Measurements from ENCODE around the gene MAMLD1. TPM values are rescaled to one million over a fixed set of nuclear protein-coding genes. Genes with fewer than 3 reads are reported as not detected.
A peak's percentile ranks its signal among the peaks of the same experiment; 100 is the strongest.

Gene MAMLD1
- total and polyA plus RNA-seq, 5 donors from 2014 or later: 0.14 to 1.7 (median 0.45) TPM

DNA sequence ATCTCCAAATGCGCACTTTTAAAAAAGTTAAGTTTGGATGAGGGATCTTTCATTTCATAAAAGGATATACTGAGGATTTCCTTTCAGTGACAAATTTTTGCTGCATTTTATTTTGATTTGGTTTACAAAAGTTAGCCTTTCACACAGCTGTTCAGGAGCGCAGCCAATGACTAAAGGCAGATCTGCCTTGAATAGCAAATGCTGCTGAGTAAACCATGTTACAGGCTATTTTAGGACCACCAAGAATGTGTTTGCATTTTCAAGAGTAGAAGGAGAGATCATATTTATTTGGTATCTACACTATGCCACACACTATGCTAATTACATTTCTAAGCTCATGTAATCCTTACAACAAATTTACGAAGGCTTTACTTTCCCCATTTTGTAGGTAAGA, 92.1 kb downstream of the MAMLD1 start:
- no peaks in the 10 kb centered on the region for H3K36me3 Mint-ChIP-seq
- Histone ChIP-seq H3K9me3 (ENCODE audit: control insufficient read depth in 2 of 2, low read length in 2 of 2) (no peaks in the 10 kb centered on the region), H3K27me3 (ENCODE audit: control insufficient read depth, insufficient read depth, low read length) (no peaks in the 10 kb centered on the region), H3K4me1 (ENCODE audit: control insufficient read depth, insufficient read depth, low read length, poor library complexity, severe bottlenecking) (peaks cover 10% of the 10 kb centered on the region), H3K36me3 (ENCODE audit: control insufficient read depth, insufficient read depth, low read length) (no peaks in the 10 kb centered on the region), H3K4me3 (ENCODE audit: low read depth, low read length) (no peak overlapping the region), H3K27ac (ENCODE audit: insufficient read depth, low read length, poor library complexity, severe bottlenecking) (no peak overlapping the region)
- peaks cover 0 to 26% (median 16%) of the 10 kb centered on the region in 4 donors for H3K4me1 Mint-ChIP-seq
- DNase-seq (no peak), ATAC-seq (ENCODE audit: low read depth in 2 of 2) (no peak)
- H3K27ac Mint-ChIP-seq: no peak overlapping the region
- no peaks in the 10 kb centered on the region for H3K9me3 Mint-ChIP-seq
- H3K27me3 Mint-ChIP-seq: no peaks in the 10 kb centered on the region
- no peak overlapping the region for H3K4me3 Mint-ChIP-seq

DNA sequence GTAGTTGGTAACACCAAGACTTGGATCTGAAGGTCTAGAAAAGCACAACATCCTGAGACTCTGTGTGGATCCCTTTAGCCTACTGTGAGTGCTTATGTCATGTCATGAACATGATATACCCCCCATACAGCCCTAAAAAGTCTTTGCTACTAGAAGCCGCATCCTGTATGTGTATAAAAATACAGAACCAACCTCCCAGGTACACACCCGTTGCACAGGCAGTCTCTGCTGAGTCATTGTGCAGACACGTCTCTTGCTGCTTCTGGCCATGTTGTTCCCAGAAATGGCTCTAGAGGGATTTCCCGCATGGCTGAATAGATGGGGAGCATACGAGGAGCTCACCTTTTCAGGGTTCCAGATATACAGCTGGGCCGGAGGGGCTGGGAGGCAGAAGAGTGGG, 93.3 kb downstream of the MAMLD1 start:
- Histone ChIP-seq H3K27me3 (ENCODE audit: control insufficient read depth, insufficient read depth, low read length) (no peaks in the 10 kb centered on the region), H3K4me3 (ENCODE audit: low read depth, low read length) (no peak overlapping the region), H3K27ac (ENCODE audit: insufficient read depth, low read length, poor library complexity, severe bottlenecking) (no peak overlapping the region), H3K4me1 (ENCODE audit: control insufficient read depth, insufficient read depth, low read length, poor library complexity, severe bottlenecking) (peaks cover 10% of the 10 kb centered on the region), H3K36me3 (ENCODE audit: control insufficient read depth, insufficient read depth, low read length) (no peaks in the 10 kb centered on the region), H3K9me3 (ENCODE audit: control insufficient read depth in 2 of 2, low read length in 2 of 2) (no peaks in the 10 kb centered on the region)
- no peak overlapping the region for H3K4me3 Mint-ChIP-seq
- no peak overlapping the region for H3K27ac Mint-ChIP-seq
- ATAC-seq (ENCODE audit: low read depth in 2 of 2): no peak
- DNase-seq: peak in 1 of 3 donors; percentile 61
- no peaks in the 10 kb centered on the region for H3K36me3 Mint-ChIP-seq
- no peaks in the 10 kb centered on the region for H3K9me3 Mint-ChIP-seq
- no peaks in the 10 kb centered on the region for H3K27me3 Mint-ChIP-seq
- H3K4me1 Mint-ChIP-seq: peaks cover 0 to 19% (median 15%) of the 10 kb centered on the region in 4 donors

DNA sequence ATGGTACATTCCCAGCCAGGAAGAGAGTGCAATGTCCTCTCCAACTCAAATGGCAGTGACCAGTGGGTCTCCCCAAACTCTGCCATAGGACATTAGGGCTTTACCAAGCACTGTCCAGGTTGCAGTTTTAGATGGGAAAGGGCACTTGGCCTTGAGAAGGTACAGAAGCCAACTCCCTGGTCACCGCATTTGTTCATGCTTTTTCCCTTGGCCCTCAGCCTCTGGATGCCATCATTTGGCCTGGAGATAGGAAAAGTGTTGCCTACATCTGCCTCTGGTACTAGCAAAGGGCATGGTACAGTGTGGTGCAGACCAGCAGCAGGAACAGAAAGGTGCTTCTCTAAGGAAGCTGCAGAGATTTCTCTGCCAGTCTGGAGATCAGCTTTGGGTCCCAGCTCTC, 93.8 kb downstream of the MAMLD1 start:
- Mint-ChIP-seq H3K4me3 (no peak overlapping the region), H3K27ac (no peak overlapping the region), H3K4me1 (peaks cover 0 to 15% (median 12%) of the 10 kb centered on the region in 4 donors), H3K36me3 (no peaks in the 10 kb centered on the region), H3K9me3 (no peaks in the 10 kb centered on the region), H3K27me3 (no peaks in the 10 kb centered on the region)
- Histone ChIP-seq H3K4me3 (ENCODE audit: low read depth, low read length) (no peak overlapping the region), H3K36me3 (ENCODE audit: control insufficient read depth, insufficient read depth, low read length) (no peaks in the 10 kb centered on the region), H3K4me1 (ENCODE audit: control insufficient read depth, insufficient read depth, low read length, poor library complexity, severe bottlenecking) (peaks cover 10% of the 10 kb centered on the region), H3K27me3 (ENCODE audit: control insufficient read depth, insufficient read depth, low read length) (no peaks in the 10 kb centered on the region), H3K27ac (ENCODE audit: insufficient read depth, low read length, poor library complexity, severe bottlenecking) (no peak overlapping the region), H3K9me3 (ENCODE audit: control insufficient read depth in 2 of 2, low read length in 2 of 2) (no peaks in the 10 kb centered on the region)
- DNase-seq (no peak), ATAC-seq (ENCODE audit: low read depth in 2 of 2) (no peak)

DNA sequence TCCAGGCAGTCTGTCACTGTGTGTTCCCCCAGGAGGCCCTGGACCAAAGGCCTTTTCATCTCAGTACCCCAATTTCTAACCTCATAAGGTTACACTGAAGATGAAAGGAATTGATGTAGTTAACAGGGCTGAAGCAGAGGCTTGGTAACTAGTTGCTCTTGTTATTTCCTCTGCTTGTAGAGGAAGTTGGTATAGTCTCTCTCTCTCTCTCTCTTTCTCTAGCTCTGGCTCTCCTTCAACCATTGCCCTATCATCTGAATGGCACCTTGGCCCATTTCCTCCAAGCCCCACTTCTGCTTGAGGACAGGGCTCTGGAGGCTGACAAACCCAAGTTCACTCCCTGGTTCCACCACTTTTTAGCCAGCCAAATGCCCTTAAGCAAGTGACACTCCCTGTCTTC, 96.1 kb downstream of the MAMLD1 start:
- Histone ChIP-seq H3K27me3 (ENCODE audit: control insufficient read depth, insufficient read depth, low read length) (no peaks in the 10 kb centered on the region), H3K36me3 (ENCODE audit: control insufficient read depth, insufficient read depth, low read length) (no peaks in the 10 kb centered on the region), H3K9me3 (ENCODE audit: control insufficient read depth in 2 of 2, low read length in 2 of 2) (no peaks in the 10 kb centered on the region), H3K4me1 (ENCODE audit: control insufficient read depth, insufficient read depth, low read length, poor library complexity, severe bottlenecking) (peaks cover 10% of the 10 kb centered on the region), H3K27ac (ENCODE audit: insufficient read depth, low read length, poor library complexity, severe bottlenecking) (peak overlapping the region; percentile 8), H3K4me3 (ENCODE audit: low read depth, low read length) (no peak overlapping the region)
- Mint-ChIP-seq H3K36me3 (no peaks in the 10 kb centered on the region), H3K27ac (peak overlapping the region; percentile 36 to 94 (median 83)), H3K4me3 (peak overlapping the region in 2 of 4 donors; percentile 1 to 67), H3K9me3 (no peaks in the 10 kb centered on the region), H3K27me3 (no peaks in the 10 kb centered on the region), H3K4me1 (peaks cover 0 to 15% (median 12%) of the 10 kb centered on the region in 4 donors)
- ATAC-seq (ENCODE audit: low read depth in 2 of 2): peak; percentile 55 to 75
- DNase-seq: peak in 2 of 3 donors; percentile 24 to 69

DNA sequence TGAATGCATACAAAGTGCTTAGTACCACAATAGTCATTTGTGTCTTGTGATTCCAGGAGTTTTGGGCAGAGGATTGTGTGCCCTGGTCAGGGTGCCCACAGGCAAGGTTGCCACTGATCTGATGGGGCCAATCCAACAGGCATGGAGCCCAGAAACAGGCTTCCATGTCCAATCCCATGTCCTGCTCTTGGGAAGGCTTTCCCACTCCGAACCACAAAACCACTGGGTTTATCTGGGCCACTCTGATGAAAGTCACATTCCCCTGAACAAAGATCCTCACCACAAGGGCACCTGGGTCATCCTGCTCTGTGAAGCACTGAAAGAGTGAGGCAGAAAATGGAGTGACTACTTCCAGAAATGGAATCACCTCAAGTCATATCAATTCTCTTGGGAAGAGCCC, 96.9 kb downstream of the MAMLD1 start:
- H3K27ac ChIP-seq (ENCODE audit: insufficient read depth, low read length, poor library complexity, severe bottlenecking): no peak overlapping the region
- Mint-ChIP-seq H3K9me3 (peaks cover 0 to 1% (median 0%) of the 10 kb centered on the region in 7 donors), H3K27me3 (no peaks in the 10 kb centered on the region), H3K4me1 (peaks cover 0 to 15% (median 12%) of the 10 kb centered on the region in 4 donors), H3K36me3 (no peaks in the 10 kb centered on the region), H3K4me3 (no peak overlapping the region), H3K27ac (no peak overlapping the region)
- peaks cover 10% of the 10 kb centered on the region for H3K4me1 ChIP-seq (ENCODE audit: control insufficient read depth, insufficient read depth, low read length, poor library complexity, severe bottlenecking)
- no peaks in the 10 kb centered on the region for H3K9me3 ChIP-seq (ENCODE audit: control insufficient read depth in 2 of 2, low read length in 2 of 2)
- H3K36me3 ChIP-seq (ENCODE audit: control insufficient read depth, insufficient read depth, low read length): no peaks in the 10 kb centered on the region
- DNase-seq (no peak), ATAC-seq (ENCODE audit: low read depth in 2 of 2) (no peak)
- H3K4me3 ChIP-seq (ENCODE audit: low read depth, low read length): no peak overlapping the region
- no peaks in the 10 kb centered on the region for H3K27me3 ChIP-seq (ENCODE audit: control insufficient read depth, insufficient read depth, low read length)

DNA sequence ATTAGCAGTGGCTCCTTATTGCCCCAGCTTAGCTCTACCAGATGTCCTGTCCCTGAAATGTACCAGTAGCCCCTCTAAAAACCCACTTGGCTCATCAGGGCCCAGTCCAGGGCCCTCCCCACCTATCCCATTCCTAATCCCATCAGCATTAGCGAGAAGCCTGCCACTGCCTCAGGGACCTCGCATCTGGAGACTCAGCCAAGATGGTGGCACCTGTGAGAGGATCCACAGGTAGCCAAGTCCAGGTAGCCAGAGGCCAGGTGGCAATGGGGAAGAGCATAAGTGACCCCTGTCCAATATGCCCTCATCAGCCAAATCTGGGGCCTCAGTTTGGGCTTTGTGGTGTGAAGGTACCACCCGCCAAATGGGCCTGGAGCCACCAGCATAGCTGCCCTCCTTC, 97.7 kb downstream of the MAMLD1 start:
- H3K9me3 ChIP-seq (ENCODE audit: control insufficient read depth in 2 of 2, low read length in 2 of 2): no peaks in the 10 kb centered on the region
- ATAC-seq (ENCODE audit: low read depth in 2 of 2) (no peak), DNase-seq (no peak)
- peaks cover 0 to 1% (median 0%) of the 10 kb centered on the region in 7 donors for H3K9me3 Mint-ChIP-seq
- H3K27ac Mint-ChIP-seq: no peak overlapping the region
- no peaks in the 10 kb centered on the region for H3K36me3 ChIP-seq (ENCODE audit: control insufficient read depth, insufficient read depth, low read length)
- H3K27me3 Mint-ChIP-seq: no peaks in the 10 kb centered on the region
- no peak overlapping the region for H3K4me3 Mint-ChIP-seq
- peaks cover 0 to 15% (median 12%) of the 10 kb centered on the region in 4 donors for H3K4me1 Mint-ChIP-seq
- no peak overlapping the region for H3K4me3 ChIP-seq (ENCODE audit: low read depth, low read length)
- H3K27ac ChIP-seq (ENCODE audit: insufficient read depth, low read length, poor library complexity, severe bottlenecking): no peak overlapping the region
- H3K4me1 ChIP-seq (ENCODE audit: control insufficient read depth, insufficient read depth, low read length, poor library complexity, severe bottlenecking): peaks cover 10% of the 10 kb centered on the region
- H3K27me3 ChIP-seq (ENCODE audit: control insufficient read depth, insufficient read depth, low read length): no peaks in the 10 kb centered on the region
- H3K36me3 Mint-ChIP-seq: no peaks in the 10 kb centered on the region

DNA sequence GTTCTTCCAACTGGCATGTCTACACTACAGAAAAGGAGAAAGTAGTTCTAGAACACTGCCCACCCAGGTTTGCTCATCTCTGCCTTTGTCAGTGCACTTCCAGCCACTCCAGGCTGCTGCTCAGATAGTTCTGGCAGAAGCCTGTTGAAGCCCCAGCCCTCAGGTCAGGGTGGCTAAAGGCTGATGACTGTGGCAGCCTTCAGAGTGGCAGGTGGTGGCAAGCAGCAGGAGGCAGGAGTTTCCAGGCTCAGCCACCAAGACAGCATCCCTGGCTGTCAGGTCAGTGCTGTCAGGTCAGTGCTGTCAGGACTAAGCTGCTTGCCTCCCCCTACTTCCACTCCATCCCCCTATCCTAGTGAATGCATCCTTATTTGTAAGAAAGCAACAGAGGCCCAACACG, 100.4 kb downstream of the MAMLD1 start:
- no peaks in the 10 kb centered on the region for H3K36me3 Mint-ChIP-seq
- no peak for DNase-seq
- no peaks in the 10 kb centered on the region for H3K36me3 ChIP-seq (ENCODE audit: control insufficient read depth, insufficient read depth, low read length)
- no peak overlapping the region for H3K27ac ChIP-seq (ENCODE audit: insufficient read depth, low read length, poor library complexity, severe bottlenecking)
- no peak for ATAC-seq (ENCODE audit: low read depth in 2 of 2)
- no peak overlapping the region for H3K4me3 Mint-ChIP-seq
- no peaks in the 10 kb centered on the region for H3K9me3 ChIP-seq (ENCODE audit: control insufficient read depth in 2 of 2, low read length in 2 of 2)
- no peak overlapping the region for H3K4me3 ChIP-seq (ENCODE audit: low read depth, low read length)
- peaks cover 0 to 15% (median 11%) of the 10 kb centered on the region in 4 donors for H3K4me1 Mint-ChIP-seq
- peaks cover 10% of the 10 kb centered on the region for H3K4me1 ChIP-seq (ENCODE audit: control insufficient read depth, insufficient read depth, low read length, poor library complexity, severe bottlenecking)
- H3K9me3 Mint-ChIP-seq: peaks cover 0 to 1% (median 0%) of the 10 kb centered on the region in 7 donors
- H3K27ac Mint-ChIP-seq: no peak overlapping the region
- H3K27me3 Mint-ChIP-seq: no peaks in the 10 kb centered on the region
- no peaks in the 10 kb centered on the region for H3K27me3 ChIP-seq (ENCODE audit: control insufficient read depth, insufficient read depth, low read length)

DNA sequence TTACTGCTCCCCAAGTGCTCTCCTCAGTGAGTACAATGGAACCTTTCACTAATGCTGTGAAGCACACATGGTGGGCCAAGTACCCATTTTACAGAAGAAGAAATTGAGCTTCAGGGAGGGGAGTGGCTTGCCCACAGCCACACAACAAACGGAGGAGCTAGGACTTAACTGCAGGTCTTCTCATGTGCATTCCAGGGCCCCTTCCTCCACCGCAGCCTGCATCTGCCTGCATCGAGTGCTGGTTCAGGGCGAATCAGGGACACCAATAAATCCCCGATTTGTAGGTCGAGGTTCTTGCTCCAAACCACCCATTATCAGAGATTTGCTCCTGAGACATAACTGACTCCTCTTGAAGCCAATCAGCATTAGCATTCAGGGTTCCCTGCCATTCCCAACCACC, 100.9 kb downstream of the MAMLD1 start:
- no peak overlapping the region for H3K4me3 Mint-ChIP-seq

More for the DNA sequence above, 100.9 kb downstream of the MAMLD1 start:
- no peak overlapping the region for H3K4me3 ChIP-seq (ENCODE audit: low read depth, low read length)
- peaks cover 0 to 10% (median 6%) of the 10 kb centered on the region in 4 donors for H3K4me1 Mint-ChIP-seq
- H3K27me3 Mint-ChIP-seq: no peaks in the 10 kb centered on the region
- no peaks in the 10 kb centered on the region for H3K27me3 ChIP-seq (ENCODE audit: control insufficient read depth, insufficient read depth, low read length)
- H3K9me3 ChIP-seq (ENCODE audit: control insufficient read depth in 2 of 2, low read length in 2 of 2): no peaks in the 10 kb centered on the region
- no peak for ATAC-seq (ENCODE audit: low read depth in 2 of 2)
- H3K9me3 Mint-ChIP-seq: peaks cover 0 to 1% (median 0%) of the 10 kb centered on the region in 7 donors
- no peak for DNase-seq
- H3K27ac ChIP-seq (ENCODE audit: insufficient read depth, low read length, poor library complexity, severe bottlenecking): no peak overlapping the region
- H3K36me3 Mint-ChIP-seq: no peaks in the 10 kb centered on the region
- no peak overlapping the region for H3K27ac Mint-ChIP-seq
- H3K36me3 ChIP-seq (ENCODE audit: control insufficient read depth, insufficient read depth, low read length): no peaks in the 10 kb centered on the region
- H3K4me1 ChIP-seq (ENCODE audit: control insufficient read depth, insufficient read depth, low read length, poor library complexity, severe bottlenecking): peaks cover 6% of the 10 kb centered on the region
